ENCODE data around the gene BMP7. TPM values are rescaled to one million over a fixed set of nuclear protein-coding genes. Genes with fewer than 3 reads are reported as not detected.

The BMP7 gene
- total and polyA plus RNA-seq, 2 of the 8 experiments (the other 6 are each of a cell fraction or from before 2014, with no cell fraction given), result 9.2 to 14.7 TPM

GRCh38 chr20:57238089-57238488 lies 28.4 kb downstream of the BMP7 start (continued):
- TF ChIP-seq HDAC2 (IDR thresholded peaks at IDR 0.05; ENCODE audit: borderline replicate concordance in 1 of 2, low read depth in 2 of 2, low read length in 2 of 2), result no peak

Data from H1 (cell line).